Stimulated activated CD4-positive, alpha-beta T cell treated with anti-CD3 and anti-CD28 coated beads, Interleukin-12 subunit alpha, Interleukin-12 subunit beta, amount 100 ng/mL, for 4 hours (primary cell): ENCODE results near the gene FBXL7.

Source experiments
- DNase-seq: peaks from one replicate; pipeline ENCODE4 v3.0.0-alpha.2; 2020

Gene FBXL7

GRCh38 chr5:15914638-15915037 is 414.7 kb downstream of the FBXL7 start:
- no peak for DNase-seq

GRCh38 chr5:15926586-15926985 is 426.6 kb downstream of the FBXL7 start:
- no peak for DNase-seq

- no peak for DNase-seq
These were observed 427.9 kb downstream of the FBXL7 start for GRCh38 chr5:15927710-15928380.

- no peak for DNase-seq
These were observed 429.8 kb downstream of the FBXL7 start for GRCh38 chr5:15929611-15930263.

GRCh38 chr5:15932066-15932465 is 432.1 kb downstream of the FBXL7 start:
- no peak for DNase-seq

- no peak for DNase-seq
These were observed 433.6 kb downstream of the FBXL7 start for GRCh38 chr5:15933259-15934207.

- DNase-seq, result no peak
These were observed 436.7 kb downstream of the FBXL7 start for GRCh38 chr5:15936505-15937245.

- no peak for DNase-seq
These were observed 437.7 kb downstream of the FBXL7 start for GRCh38 chr5:15937708-15938107.

GRCh38 chr5:15938186-15938585 is 438.2 kb downstream of the FBXL7 start:
- DNase-seq, result no peak

- no peak for DNase-seq
These were observed 439.0 kb downstream of the FBXL7 start for GRCh38 chr5:15938961-15939360.

- no peak for DNase-seq
These were observed 440.9 kb downstream of the FBXL7 start for GRCh38 chr5:15940905-15941304.

- DNase-seq, result no peak
These were observed 443.5 kb downstream of the FBXL7 start for GRCh38 chr5:15943487-15943886.

- no peak for DNase-seq
These were observed 446.0 kb downstream of the FBXL7 start for GRCh38 chr5:15946026-15946425.

- no peak for DNase-seq
These were observed 448.2 kb downstream of the FBXL7 start for GRCh38 chr5:15948190-15948589.

GRCh38 chr5:15951126-15951525 is 451.1 kb downstream of the FBXL7 start:
- no peak for DNase-seq

- DNase-seq, result no peak
These were observed 451.6 kb downstream of the FBXL7 start for GRCh38 chr5:15951550-15951949.

- DNase-seq, result no peak
These were observed 456.6 kb downstream of the FBXL7 start for GRCh38 chr5:15956622-15957021.

GRCh38 chr5:15957124-15957523 is 457.1 kb downstream of the FBXL7 start:
- DNase-seq, result no peak

GRCh38 chr5:15959370-15960164 is 459.6 kb downstream of the FBXL7 start:
- no peak for DNase-seq

GRCh38 chr5:15966066-15966640 is 466.2 kb downstream of the FBXL7 start:
- DNase-seq, result no peak

GRCh38 chr5:15966651-15967050 is 466.7 kb downstream of the FBXL7 start:
- no peak for DNase-seq

- DNase-seq, result no peak
These were observed 469.0 kb downstream of the FBXL7 start for GRCh38 chr5:15968993-15969392.
